Gastroesophageal sphincter (tissue), 4 donors: ENCODE results near the gene PNPLA7. TPM values are rescaled to one million over a fixed set of nuclear protein-coding genes. Genes with fewer than 3 reads are reported as not detected.

Experiments used
- ATAC-seq: fragments of 150-250 bp; one replicate; pipeline ENCODE4 v1.9.1; 2016; ENCODE audit warnings: mild to moderate bottlenecking, moderate library complexity
- H3K27ac ChIP-seq, 4 donors: fragments of 200-600 bp; sonication (generic) in 3 of 4; 1 replicate in 3 of 4; 2 replicates in 1 of 4; pipeline ENCODE4 v1.5.1; 2016 to 2019
- H3K27me3 ChIP-seq: fragments of 200-600 bp; sonication (generic); one replicate; pipeline ENCODE4 v1.5.1; 2019
- H3K36me3 ChIP-seq, 2 donors: fragments of 200-600 bp; sonication (generic); one replicate each; pipeline ENCODE4 v1.5.1; 2019; ENCODE audit warnings: control low read depth in 1 of 2
- H3K4me1 ChIP-seq, 3 donors: fragments of 200-600 bp; sonication (generic); 1 replicate in 2 of 3; 2 replicates in 1 of 3; pipeline ENCODE4 v1.5.1; 2016 to 2019; ENCODE audit warnings: control low read depth in 2 of 3
- H3K4me3 ChIP-seq, 2 donors: fragments of 200-600 bp; sonication (generic); one replicate each; pipeline ENCODE4 v1.5.1; 2019; ENCODE audit warnings: mild to moderate bottlenecking in 1 of 2, moderate library complexity in 1 of 2
- H3K9me3 ChIP-seq, 3 donors: fragments of 200-600 bp; sonication (generic); one replicate each; pipeline ENCODE4 v1.5.1; 2017 to 2019; ENCODE audit warnings: control low read depth in 2 of 3
- EP300 ChIP-seq: sonication (generic); formaldehyde crosslinking; IDR thresholded peaks from one replicate; pipeline ENCODE4 v1.6.1; 2017; ENCODE audit warnings: antibody characterized with exemption, mild to moderate bottlenecking
- POLR2A ChIP-seq, 2 donors: fragments of 450-650 bp; IDR thresholded peaks; one replicate each; pipeline ENCODE4 v1.6.1; 2017; ENCODE audit warnings: antibody characterized with exemption in 2 of 2, mild to moderate bottlenecking in 2 of 2, moderate library complexity in 1 of 2
- POLR2AphosphoS5 ChIP-seq: sonication (generic); formaldehyde crosslinking; IDR thresholded peaks from one replicate; pipeline ENCODE4 v1.6.1; 2017; ENCODE audit warnings: antibody characterized with exemption
- WGBS, 2 donors: methylation state at CpG; one replicate each; pipeline ENCODE4 v1.1.5; 2018; ENCODE audit warnings: low coverage in 1 of 2; 5-methylcytosine and 5-hydroxymethylcytosine counted together
- total RNA-seq, 4 donors: library from RNA; depleted of rRNA; stranded (reverse); fragments of >200 nt; gene quantifications; one replicate each; pipeline ENCODE4 v1.1.0, GENCODE V29; 2016
- TF ChIP-seq, protein P1 (sequence below), 4 experiments: fragments of 200-600 bp in 2 of 4; fragments of 450-650 bp in 2 of 4; sonication (generic) in 1 of 4; IDR thresholded peaks; one replicate each; pipeline ENCODE4 v1.5.1; 2017 to 2019; ENCODE audit warnings: antibody characterized with exemption in 4 of 4, mild to moderate bottlenecking in 2 of 4, moderate library complexity in 2 of 4

Gene PNPLA7
- total RNA-seq, 4 donors from 2014 or later = 2.0 to 11.2 (median 6.6) TPM

DNA sequence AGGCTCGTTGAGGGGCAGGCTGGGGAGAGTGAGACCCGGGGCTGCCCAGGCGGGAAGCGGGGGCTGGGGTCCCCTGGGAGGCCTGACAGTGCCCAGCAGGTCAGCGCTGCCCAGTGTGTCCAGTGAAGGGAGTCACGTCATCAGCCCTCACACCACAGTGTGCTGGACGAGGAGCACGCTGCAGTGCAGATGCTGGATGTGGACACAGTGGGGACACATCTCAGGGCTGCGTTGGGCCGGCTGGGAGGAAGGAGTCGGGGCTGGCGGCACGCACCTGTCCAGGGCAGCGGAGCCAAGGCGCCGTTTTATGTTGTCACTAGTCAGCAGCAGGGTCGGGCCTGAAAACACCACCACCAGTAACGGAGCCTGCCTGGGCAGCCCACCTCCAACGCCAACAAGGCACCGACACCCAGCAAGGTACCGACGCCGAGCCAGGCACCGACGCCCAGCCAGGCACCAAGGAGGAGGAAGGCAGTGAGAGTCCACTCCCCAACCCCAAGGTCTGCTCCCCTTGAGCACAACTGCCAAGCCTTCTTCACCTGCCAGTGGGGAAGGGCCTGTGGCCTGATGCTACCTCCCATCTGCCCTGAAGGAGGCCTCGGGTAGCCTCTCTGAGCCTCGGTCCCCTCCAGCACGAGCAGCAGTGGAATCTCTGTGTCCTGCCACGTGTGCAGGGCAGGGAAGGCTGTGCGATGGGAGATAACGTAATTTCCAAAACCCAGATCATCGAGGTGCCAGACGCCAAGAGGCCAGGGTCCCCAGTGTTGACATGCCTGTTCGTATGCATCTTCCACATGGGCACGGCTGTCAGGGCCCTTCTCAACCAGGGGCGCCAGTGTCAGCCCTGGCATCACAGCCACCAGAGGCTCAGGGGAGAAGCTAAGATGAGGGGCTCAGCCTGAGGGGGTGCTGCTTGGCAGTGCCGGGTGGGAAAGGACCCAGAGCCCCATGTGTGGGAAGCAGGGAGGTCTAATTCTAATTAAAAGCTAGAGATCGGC is 69.2 kb downstream of the PNPLA7 start:
- WGBS, 2 donors = 60 to 90% methylated on average over 1 to 11 of the region's 38 CpGs
- H3K36me3 ChIP-seq = peaks cover 0 to 28% of the 10 kb centered on the region in 2 donors
- TF ChIP-seq POLR2A (IDR thresholded peaks at IDR 0.05) (no peak), POLR2AphosphoS5 (no peak), EP300 (no peak)
- TF ChIP-seq, protein P1, sequence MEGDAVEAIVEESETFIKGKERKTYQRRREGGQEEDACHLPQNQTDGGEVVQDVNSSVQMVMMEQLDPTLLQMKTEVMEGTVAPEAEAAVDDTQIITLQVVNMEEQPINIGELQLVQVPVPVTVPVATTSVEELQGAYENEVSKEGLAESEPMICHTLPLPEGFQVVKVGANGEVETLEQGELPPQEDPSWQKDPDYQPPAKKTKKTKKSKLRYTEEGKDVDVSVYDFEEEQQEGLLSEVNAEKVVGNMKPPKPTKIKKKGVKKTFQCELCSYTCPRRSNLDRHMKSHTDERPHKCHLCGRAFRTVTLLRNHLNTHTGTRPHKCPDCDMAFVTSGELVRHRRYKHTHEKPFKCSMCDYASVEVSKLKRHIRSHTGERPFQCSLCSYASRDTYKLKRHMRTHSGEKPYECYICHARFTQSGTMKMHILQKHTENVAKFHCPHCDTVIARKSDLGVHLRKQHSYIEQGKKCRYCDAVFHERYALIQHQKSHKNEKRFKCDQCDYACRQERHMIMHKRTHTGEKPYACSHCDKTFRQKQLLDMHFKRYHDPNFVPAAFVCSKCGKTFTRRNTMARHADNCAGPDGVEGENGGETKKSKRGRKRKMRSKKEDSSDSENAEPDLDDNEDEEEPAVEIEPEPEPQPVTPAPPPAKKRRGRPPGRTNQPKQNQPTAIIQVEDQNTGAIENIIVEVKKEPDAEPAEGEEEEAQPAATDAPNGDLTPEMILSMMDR (IDR thresholded peaks at IDR 0.05) = no peak
- H3K27ac ChIP-seq = peak overlapping the region in 2 of 4 donors; percentile 52 to 72
- H3K4me3 ChIP-seq = no peak overlapping the region
- H3K4me1 ChIP-seq = peaks cover 0 to 12% (median 0%) of the 10 kb centered on the region in 3 donors
- no peaks in the 10 kb centered on the region for H3K27me3 ChIP-seq
- H3K9me3 ChIP-seq = peaks cover 0 to 7% (median 0%) of the 10 kb centered on the region in 3 donors
- no peak for ATAC-seq

DNA sequence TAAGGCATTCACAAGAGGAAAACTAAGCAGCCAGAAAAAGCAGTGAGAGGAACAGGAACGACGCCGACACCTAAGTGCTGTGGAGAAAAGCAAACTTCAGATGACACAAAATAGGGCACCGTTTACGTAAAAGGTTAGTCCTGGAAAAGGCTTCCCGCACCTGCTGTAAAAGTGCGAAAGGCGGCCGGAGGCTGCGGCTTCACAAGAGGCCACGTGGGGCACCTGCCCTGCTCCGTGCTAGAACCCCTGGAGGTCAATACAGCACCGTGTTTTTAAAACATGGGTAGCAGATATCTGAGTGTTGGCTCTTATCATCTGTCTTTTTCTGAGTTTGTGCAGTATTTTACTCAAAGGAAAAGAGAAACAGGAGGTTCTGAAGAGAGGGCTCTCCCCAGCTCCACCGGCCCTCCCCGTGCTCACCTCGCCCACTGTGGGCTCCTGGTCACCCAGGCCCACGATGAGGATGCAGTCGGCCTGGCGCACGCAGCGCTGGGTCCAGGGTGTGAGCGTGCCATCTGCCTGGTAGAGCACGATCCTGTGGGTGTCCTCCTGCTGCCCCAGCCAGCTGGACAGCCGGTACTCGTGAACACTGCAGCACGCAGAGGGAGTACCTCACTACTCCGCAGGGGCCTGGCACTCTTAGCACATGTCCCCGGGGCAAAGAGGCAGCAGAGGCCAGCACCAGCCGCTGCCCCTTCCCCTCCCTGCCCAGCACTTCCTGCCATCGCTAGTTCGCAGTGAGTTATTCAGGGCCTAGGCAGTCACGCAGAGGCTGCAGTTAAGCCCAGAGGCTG is 70.1 kb downstream of the PNPLA7 start:
- TF ChIP-seq POLR2AphosphoS5 (no peak), EP300 (no peak), POLR2A (IDR thresholded peaks at IDR 0.05) (no peak)
- TF ChIP-seq, protein P1 (IDR thresholded peaks at IDR 0.05) = no peak
- no peak overlapping the region for H3K4me3 ChIP-seq
- WGBS, 2 donors = 82% methylated on average over 13 of the region's 32 CpGs; no CpG with 5 or more reads in 1 of the 2 donors
- ATAC-seq = no peak
- peaks cover 0 to 16% (median 0%) of the 10 kb centered on the region in 3 donors for H3K9me3 ChIP-seq
- H3K27ac ChIP-seq = no peak overlapping the region
- peaks cover 0 to 12% (median 0%) of the 10 kb centered on the region in 3 donors for H3K4me1 ChIP-seq
- H3K27me3 ChIP-seq = no peaks in the 10 kb centered on the region
- H3K36me3 ChIP-seq = peaks cover 0 to 37% of the 10 kb centered on the region in 2 donors

DNA sequence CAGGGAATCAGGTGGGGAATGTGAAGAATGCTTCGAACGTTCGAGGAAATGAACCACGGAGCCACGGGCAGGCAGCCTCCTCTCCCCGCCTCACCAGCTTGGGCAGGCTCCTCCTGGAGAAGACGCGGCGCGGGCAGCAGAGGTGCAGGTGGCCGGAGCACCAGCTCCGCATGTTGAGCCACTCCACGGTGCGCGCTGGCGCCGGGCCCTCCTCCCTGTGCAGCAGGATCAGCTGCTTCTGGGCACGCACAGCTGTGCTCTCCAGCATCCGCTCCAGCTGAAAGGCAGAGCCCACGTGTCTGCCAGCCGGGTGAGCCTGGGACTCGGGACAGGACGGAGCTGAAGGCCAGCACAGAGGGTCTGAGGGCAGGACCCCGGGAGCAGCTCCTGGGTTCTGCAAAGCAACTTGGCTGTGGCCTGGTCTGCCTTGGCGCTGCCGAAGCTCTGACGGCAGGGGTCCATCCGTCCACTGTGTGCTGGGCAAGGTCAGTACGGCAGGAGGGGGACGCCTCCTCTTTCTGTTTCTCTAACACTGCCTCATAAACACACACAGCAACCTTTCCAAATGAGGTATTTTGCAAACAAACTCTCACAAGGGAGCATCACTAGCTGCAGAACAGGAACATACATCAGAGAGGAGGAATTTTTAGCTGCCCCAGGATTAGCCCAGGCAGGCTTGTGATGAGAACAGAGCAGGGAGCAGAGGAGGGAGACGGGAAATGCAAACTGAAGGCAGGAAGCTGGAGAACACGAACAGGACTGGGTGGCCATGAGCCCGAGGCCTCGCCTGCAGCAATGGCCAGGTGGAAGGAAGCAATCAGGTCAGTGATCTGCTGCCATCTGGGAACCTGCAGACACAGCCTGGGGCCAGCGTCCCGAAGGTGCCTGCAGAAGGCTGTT is 71.0 kb downstream of the PNPLA7 start:
- Histone ChIP-seq H3K27ac (no peak overlapping the region), H3K4me3 (no peak overlapping the region), H3K4me1 (peaks cover 0 to 12% (median 0%) of the 10 kb centered on the region in 3 donors), H3K36me3 (peaks cover 0 to 38% of the 10 kb centered on the region in 2 donors), H3K9me3 (peaks cover 0 to 18% (median 0%) of the 10 kb centered on the region in 3 donors), H3K27me3 (no peaks in the 10 kb centered on the region)
- TF ChIP-seq POLR2AphosphoS5 = no peak
- TF ChIP-seq POLR2A (IDR thresholded peaks at IDR 0.05) = no peak
- TF ChIP-seq, protein P1 (IDR thresholded peaks at IDR 0.05) = no peak
- TF ChIP-seq EP300 = no peak
- 80 to 92% methylated on average over 1 to 4 of the region's 36 CpGs for WGBS, 2 donors
- ATAC-seq = peak; percentile 10

DNA sequence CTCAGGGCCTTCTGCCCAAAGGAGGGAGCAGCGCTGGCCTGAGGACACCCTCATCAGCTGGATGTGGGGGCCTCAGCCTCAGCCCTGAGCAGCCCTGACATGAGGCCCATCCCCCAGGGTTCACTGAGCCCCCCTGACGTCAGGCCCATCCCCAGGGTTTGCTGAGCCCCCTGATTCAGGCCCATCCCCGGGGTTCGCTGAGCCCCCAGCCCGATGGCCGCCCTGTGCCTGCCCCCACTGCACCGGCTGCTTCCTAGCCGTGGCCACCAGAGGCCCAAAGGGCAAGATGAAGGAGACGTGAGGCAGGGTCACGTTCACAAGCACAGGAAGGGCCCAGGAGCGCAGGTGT is 71.6 kb downstream of the PNPLA7 start:
- no peaks in the 10 kb centered on the region for H3K27me3 ChIP-seq
- ATAC-seq = no peak
- TF ChIP-seq EP300 (no peak), POLR2AphosphoS5 (no peak), POLR2A (IDR thresholded peaks at IDR 0.05) (no peak)
- TF ChIP-seq, protein P1 (IDR thresholded peaks at IDR 0.05) = no peak
- peaks cover 0 to 38% of the 10 kb centered on the region in 2 donors for H3K36me3 ChIP-seq
- no peak overlapping the region for H3K27ac ChIP-seq
- WGBS, 2 donors = 100% methylated on average over 1 of the region's 11 CpGs; no CpG with 5 or more reads in 1 of the 2 donors
- peaks cover 0 to 18% (median 0%) of the 10 kb centered on the region in 3 donors for H3K9me3 ChIP-seq
- peaks cover 0 to 12% (median 0%) of the 10 kb centered on the region in 3 donors for H3K4me1 ChIP-seq
- no peak overlapping the region for H3K4me3 ChIP-seq
